K562 (cell line): ENCODE results near the gene PRMT6. TPM values are rescaled to one million over a fixed set of nuclear protein-coding genes. Genes with fewer than 3 reads are reported as not detected.

Source experiments
- CBFA2T3 ChIP-seq: fragments of 450-650 bp; IDR thresholded peaks from 2 replicates; pipeline ENCODE4 v1.6.1; 2017
- DMBX1 ChIP-seq: fragments of 250-450 bp; sonication (Bioruptor Pico); IDR thresholded peaks from 2 replicates; pipeline ENCODE4 v1.8.0; 2022; ENCODE audit warnings: inconsistent platforms, mild to moderate bottlenecking, moderate library complexity, borderline replicate concordance
- FOXA1 ChIP-seq: fragments of 450-650 bp; IDR thresholded peaks from 2 replicates; pipeline ENCODE4 v1.6.1; 2016; ENCODE audit warnings: mild to moderate bottlenecking, borderline replicate concordance
- FOXP1 ChIP-seq: sonication (generic); formaldehyde crosslinking; IDR thresholded peaks from 2 replicates; pipeline ENCODE4 v1.8.0; 2022; ENCODE audit warnings: mild to moderate bottlenecking, missing genetic modification reagents
- GABPB2 ChIP-seq: fragments of 250-450 bp; sonication (Bioruptor Pico); conservative IDR thresholded peaks from 2 replicates; pipeline ENCODE4 v1.5.1; 2021; ENCODE audit warnings: mild to moderate bottlenecking
- HDAC6 ChIP-seq: IDR thresholded peaks from 2 replicates; pipeline ENCODE4 v1.6.1; 2012; ENCODE audit warnings: low read depth, mild to moderate bottlenecking, control low read depth, inconsistent platforms, low read length, moderate library complexity
- KDM2B ChIP-seq: fragments of 250-450 bp; sonication (Bioruptor Pico); IDR thresholded peaks from 2 replicates; pipeline ENCODE4 v1.8.0; 2021; ENCODE audit warnings: mild to moderate bottlenecking, moderate library complexity
- PURB ChIP-seq: sonication (generic); formaldehyde crosslinking; IDR thresholded peaks from 2 replicates; pipeline ENCODE4 v1.9.0; 2021; ENCODE audit warnings: low read depth, mild to moderate bottlenecking, missing genetic modification reagents
- REST ChIP-seq, 2 experiments: fragments of 450-650 bp; formaldehyde crosslinking in 1 of 2; IDR thresholded peaks; 2 replicates each; pipeline versions ENCODE4 v1.4.0 to v1.6.1; 2014 to 2020; ENCODE audit warnings: mild to moderate bottlenecking in 2 of 2, borderline replicate concordance in 1 of 2, low read depth in 1 of 2
- SMC3 ChIP-seq: conservative IDR thresholded peaks from 2 replicates; pipeline ENCODE4 v1.6.1; 2011; ENCODE audit warnings: low read depth, low read length, improper control_type of control experiment; ENCODE audit not compliant: insufficient read depth
- SP1 ChIP-seq: sonication (generic); formaldehyde crosslinking; IDR thresholded peaks from 2 replicates; pipeline ENCODE4 v1.8.1; 2022; ENCODE audit warnings: mild to moderate bottlenecking, missing genetic modification reagents
- SP2 ChIP-seq: IDR thresholded peaks from 2 replicates; pipeline ENCODE4 v1.6.1; 2011; ENCODE audit warnings: mild to moderate bottlenecking, low read depth, low read length, moderate library complexity; ENCODE audit not compliant: poor library complexity, severe bottlenecking; ENCODE audit errors: extremely low read depth
- ZNF41 ChIP-seq: fragments of 250-450 bp; sonication (Bioruptor Pico); conservative IDR thresholded peaks from 2 replicates; pipeline ENCODE4 v1.4.0; 2020; ENCODE audit warnings: mild to moderate bottlenecking
- polyA plus RNA-seq, 8 experiments: library from polyadenylated mRNA; depleted of rRNA in 4 of 8; stranded (reverse) in 5 of 8; unstranded in 3 of 8; fragments of >200 nt; fragmentation: Nextera tagmentation in 2 of 8; fragmentation: Illumina TruSeq in 1 of 8; extraction: Ambion mirVana in 2 of 8; extraction: Trizol in 1 of 8; gene quantifications; 2 replicates each; pipeline versions ENCODE4 v1.2.1 to v1.2.3, GENCODE V29; 2011 to 2014; ENCODE audit warnings: inconsistent platforms in 1 of 8, missing spikeins in 1 of 8
- total RNA-seq, 7 experiments: library from RNA; depleted of rRNA in 6 of 7; stranded (reverse); fragments of >200 nt in 6 of 7; fragmentation: Illumina TruSeq in 2 of 7; extraction: Trizol in 2 of 7; gene quantifications; 2 replicates each; pipeline versions ENCODE4 v1.2.1 to v1.2.3, GENCODE V29; 2011 to 2021; ENCODE audit warnings: low replicate concordance in 1 of 7
- TF ChIP-seq, protein P1 (sequence below): sonication (generic); formaldehyde crosslinking; IDR thresholded peaks from 2 replicates; pipeline ENCODE4 v1.8.0; 2022; ENCODE audit warnings: mild to moderate bottlenecking, missing genetic modification reagents, borderline replicate concordance
- TF ChIP-seq, protein P2 (sequence below): fragments of 450-650 bp; formaldehyde crosslinking; IDR thresholded peaks from 2 replicates; pipeline ENCODE4 v1.4.0; 2020; ENCODE audit warnings: mild to moderate bottlenecking, moderate library complexity

The PRMT6 gene
- total and polyA plus RNA-seq, 9 of the 15 experiments (the other 6 are each of a cell fraction or from before 2014, with no cell fraction given) = 6.1 to 36.9 (median 29.4) TPM

DNA sequence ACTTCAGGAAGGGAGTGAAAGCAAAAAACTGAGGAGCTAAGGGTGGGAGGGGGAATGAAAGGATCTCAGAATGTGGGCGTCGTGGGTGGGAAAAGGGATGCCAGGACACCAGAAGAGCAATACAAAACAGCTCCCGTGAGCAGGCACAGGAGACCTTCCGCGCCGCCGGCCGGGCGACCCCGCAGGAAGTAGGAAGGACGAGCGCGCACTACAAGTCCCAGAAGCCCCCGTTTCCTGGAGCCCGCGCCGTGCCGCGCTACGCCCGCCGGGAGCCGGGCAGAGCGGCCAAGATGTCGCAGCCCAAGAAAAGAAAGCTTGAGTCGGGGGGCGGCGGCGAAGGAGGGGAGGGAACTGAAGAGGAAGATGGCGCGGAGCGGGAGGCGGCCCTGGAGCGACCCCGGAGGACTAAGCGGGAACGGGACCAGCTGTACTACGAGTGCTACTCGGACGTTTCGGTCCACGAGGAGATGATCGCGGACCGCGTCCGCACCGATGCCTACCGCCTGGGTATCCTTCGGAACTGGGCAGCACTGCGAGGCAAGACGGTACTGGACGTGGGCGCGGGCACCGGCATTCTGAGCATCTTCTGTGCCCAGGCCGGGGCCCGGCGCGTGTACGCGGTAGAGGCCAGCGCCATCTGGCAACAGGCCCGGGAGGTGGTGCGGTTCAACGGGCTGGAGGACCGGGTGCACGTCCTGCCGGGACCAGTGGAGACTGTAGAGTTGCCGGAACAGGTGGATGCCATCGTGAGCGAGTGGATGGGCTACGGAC lies at the start of gene PRMT6 (continued):
- TF ChIP-seq REST (IDR thresholded peaks at IDR 0.05; ENCODE audit: borderline replicate concordance) = no peak
- peak; percentile 79 for TF ChIP-seq REST (CRISPR knock-in tag; IDR thresholded peaks at IDR 0.05; ENCODE audit: low read depth)
- TF ChIP-seq, protein P1, sequence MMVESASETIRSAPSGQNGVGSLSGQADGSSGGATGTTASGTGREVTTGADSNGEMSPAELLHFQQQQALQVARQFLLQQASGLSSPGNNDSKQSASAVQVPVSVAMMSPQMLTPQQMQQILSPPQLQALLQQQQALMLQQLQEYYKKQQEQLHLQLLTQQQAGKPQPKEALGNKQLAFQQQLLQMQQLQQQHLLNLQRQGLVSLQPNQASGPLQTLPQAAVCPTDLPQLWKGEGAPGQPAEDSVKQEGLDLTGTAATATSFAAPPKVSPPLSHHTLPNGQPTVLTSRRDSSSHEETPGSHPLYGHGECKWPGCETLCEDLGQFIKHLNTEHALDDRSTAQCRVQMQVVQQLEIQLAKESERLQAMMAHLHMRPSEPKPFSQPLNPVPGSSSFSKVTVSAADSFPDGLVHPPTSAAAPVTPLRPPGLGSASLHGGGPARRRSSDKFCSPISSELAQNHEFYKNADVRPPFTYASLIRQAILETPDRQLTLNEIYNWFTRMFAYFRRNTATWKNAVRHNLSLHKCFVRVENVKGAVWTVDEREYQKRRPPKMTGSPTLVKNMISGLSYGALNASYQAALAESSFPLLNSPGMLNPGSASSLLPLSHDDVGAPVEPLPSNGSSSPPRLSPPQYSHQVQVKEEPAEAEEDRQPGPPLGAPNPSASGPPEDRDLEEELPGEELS (CRISPR knock-in tag) = 0 out of 2 replicates have a peak, but pooled peaks have one; percentile 76
- TF ChIP-seq PURB = no peak
- no peak; the same call in 1 of the 2 replicates for TF ChIP-seq FOXP1
- TF ChIP-seq CBFA2T3 = no peak
- TF ChIP-seq ZNF41 (CRISPR knock-in tag) = no peak; the same call in 1 of the 2 replicates
- no peak for TF ChIP-seq GABPB2 (CRISPR knock-in tag)
- TF ChIP-seq FOXA1 = no peak
- no peak for TF ChIP-seq SMC3
- TF ChIP-seq DMBX1 (CRISPR knock-in tag) = 0 out of 2 replicates have a peak, but pooled peaks have one; percentile 63
- TF ChIP-seq SP2 = no peak
- no peak for TF ChIP-seq HDAC6
- peak; percentile 9; the same call in 1 of the 2 replicates for TF ChIP-seq SP1 (CRISPR knock-in tag)
- TF ChIP-seq, protein P2, sequence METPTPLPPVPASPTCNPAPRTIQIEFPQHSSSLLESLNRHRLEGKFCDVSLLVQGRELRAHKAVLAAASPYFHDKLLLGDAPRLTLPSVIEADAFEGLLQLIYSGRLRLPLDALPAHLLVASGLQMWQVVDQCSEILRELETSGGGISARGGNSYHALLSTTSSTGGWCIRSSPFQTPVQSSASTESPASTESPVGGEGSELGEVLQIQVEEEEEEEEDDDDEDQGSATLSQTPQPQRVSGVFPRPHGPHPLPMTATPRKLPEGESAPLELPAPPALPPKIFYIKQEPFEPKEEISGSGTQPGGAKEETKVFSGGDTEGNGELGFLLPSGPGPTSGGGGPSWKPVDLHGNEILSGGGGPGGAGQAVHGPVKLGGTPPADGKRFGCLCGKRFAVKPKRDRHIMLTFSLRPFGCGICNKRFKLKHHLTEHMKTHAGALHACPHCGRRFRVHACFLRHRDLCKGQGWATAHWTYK (CRISPR knock-in tag) = peak; percentile 48; the same call in 1 of the 2 replicates
- no peak for TF ChIP-seq KDM2B (CRISPR knock-in tag)
